H9 (cell line): Measurements from ENCODE around the gene CDO1. TPM values are rescaled to one million over a fixed set of nuclear protein-coding genes. Genes with fewer than 3 reads are reported as not detected.

Source experiments
- DNase-seq: peaks from one replicate; pipeline ENCODE4 v3.0.0-alpha.2; 2017
- H2AFZ ChIP-seq: one replicate; pipeline ENCODE4 v1.6.1; 2013; ENCODE audit warnings: mild to moderate bottlenecking, low read length, control low read depth, moderate library complexity
- H2AK5ac ChIP-seq: 2 replicates; pipeline ENCODE4 v1.6.1; 2013; ENCODE audit warnings: low read length, control low read depth, mixed read lengths; ENCODE audit not compliant: insufficient read length
- H2BK120ac ChIP-seq: one replicate; pipeline ENCODE4 v1.6.1; 2013; ENCODE audit warnings: low read depth, mild to moderate bottlenecking, low read length, control low read depth, inconsistent platforms; ENCODE audit not compliant: poor library complexity, severe bottlenecking
- H2BK12ac ChIP-seq: 2 replicates; pipeline ENCODE4 v1.6.1; 2013; ENCODE audit warnings: low read length, control low read depth, mixed read lengths, low read depth; ENCODE audit not compliant: insufficient read length
- H2BK15ac ChIP-seq: 2 replicates; pipeline ENCODE4 v1.6.1; 2013; ENCODE audit warnings: low read depth, low read length, control low read depth
- H2BK20ac ChIP-seq: one replicate; pipeline ENCODE4 v1.6.1; 2013; ENCODE audit warnings: low read depth, mild to moderate bottlenecking, low read length, control low read depth, inconsistent platforms; ENCODE audit not compliant: poor library complexity, severe bottlenecking
- H2BK5ac ChIP-seq: 2 replicates; pipeline ENCODE4 v1.6.1; 2013; ENCODE audit warnings: low read length, control low read depth, mixed read lengths; ENCODE audit not compliant: insufficient read length
- H3K14ac ChIP-seq: 2 replicates; pipeline ENCODE4 v1.6.1; 2013; ENCODE audit warnings: low read length, control low read depth; ENCODE audit not compliant: insufficient read depth
- H3K18ac ChIP-seq: 2 replicates; pipeline ENCODE4 v1.6.1; 2013; ENCODE audit warnings: low read depth, mild to moderate bottlenecking, mixed read lengths, low read length, control low read depth; ENCODE audit not compliant: insufficient read length
- H3K23ac ChIP-seq: 2 replicates; pipeline ENCODE4 v1.6.1; 2013; ENCODE audit warnings: low read length, control low read depth, mixed read lengths, low read depth; ENCODE audit not compliant: insufficient read length
- H3K23me2 ChIP-seq: 2 replicates; pipeline ENCODE4 v1.6.1; 2013; ENCODE audit warnings: low read depth, mild to moderate bottlenecking, mixed read lengths, low read length, control low read depth; ENCODE audit not compliant: insufficient read length, poor library complexity, severe bottlenecking
- H3K27ac ChIP-seq: 2 replicates; pipeline ENCODE4 v1.5.1; 2013; ENCODE audit warnings: low read length, control low read depth, mixed read lengths, low read depth; ENCODE audit not compliant: insufficient read length
- H3K27me3 ChIP-seq: 2 replicates; pipeline ENCODE4 v1.6.1; 2013; ENCODE audit warnings: low read length, control low read depth, inconsistent platforms; ENCODE audit not compliant: insufficient read depth
- H3K4ac ChIP-seq: 2 replicates; pipeline ENCODE4 v1.6.1; 2013; ENCODE audit warnings: low read depth, mild to moderate bottlenecking, control low read depth, inconsistent platforms, low read length, moderate library complexity
- H3K4me1 ChIP-seq: 2 replicates; pipeline ENCODE4 v1.6.1; 2013; ENCODE audit warnings: low read length, control low read depth, inconsistent platforms; ENCODE audit not compliant: insufficient read depth
- H3K4me2 ChIP-seq: 2 replicates; pipeline ENCODE4 v1.6.1; 2013; ENCODE audit warnings: low read length, control low read depth, mixed read lengths; ENCODE audit not compliant: insufficient read length, insufficient read depth
- H3K56ac ChIP-seq: 2 replicates; pipeline ENCODE4 v1.6.1; 2013; ENCODE audit warnings: low read depth, mild to moderate bottlenecking, mixed read lengths, low read length, control low read depth; ENCODE audit not compliant: insufficient read length
- H3K79me1 ChIP-seq: 2 replicates; pipeline ENCODE4 v1.6.1; 2013; ENCODE audit warnings: low read depth, mild to moderate bottlenecking, moderate library complexity, low read length, control low read depth, inconsistent platforms; ENCODE audit not compliant: insufficient read depth, poor library complexity, severe bottlenecking
- H3K79me2 ChIP-seq: 2 replicates; pipeline ENCODE4 v1.6.1; 2013; ENCODE audit warnings: low read length, control low read depth, inconsistent platforms; ENCODE audit not compliant: insufficient read depth
- H3K9ac ChIP-seq: 2 replicates; pipeline ENCODE4 v1.6.1; 2013; ENCODE audit warnings: low read length, control low read depth, mixed read lengths; ENCODE audit not compliant: insufficient read length; ENCODE audit errors: extremely low read depth
- H3K9me3 ChIP-seq: one replicate; pipeline ENCODE4 v1.6.1; 2013; ENCODE audit warnings: low read depth, low read length, inconsistent platforms; ENCODE audit not compliant: control insufficient read depth
- H3T11ph ChIP-seq: one replicate; pipeline ENCODE4 v1.6.1; 2013; ENCODE audit warnings: mild to moderate bottlenecking, low read length, control low read depth, inconsistent platforms
- H4K20me1 ChIP-seq: one replicate; pipeline ENCODE4 v1.6.1; 2013; ENCODE audit not compliant: control insufficient read depth, insufficient read length, insufficient read depth
- H4K5ac ChIP-seq: 2 replicates; pipeline ENCODE4 v1.6.1; 2013; ENCODE audit warnings: low read depth, mild to moderate bottlenecking, mixed read lengths, low read length, control low read depth; ENCODE audit not compliant: insufficient read length
- H4K8ac ChIP-seq: replicated peaks from 2 replicates; pipeline ENCODE4 v1.6.1; 2013; ENCODE audit warnings: low read length, control low read depth, mixed read lengths, low read depth; ENCODE audit not compliant: insufficient read length
- H4K91ac ChIP-seq: 2 replicates; pipeline ENCODE4 v1.6.1; 2013; ENCODE audit warnings: low read depth, mild to moderate bottlenecking, moderate library complexity, mixed read lengths, low read length, control low read depth; ENCODE audit not compliant: insufficient read length
- H3K27ac Mint-ChIP-seq, 3 experiments: 2 replicates in 2 of 3; 3 replicates in 1 of 3; pipeline ENCODE4 v1.8.0; 2020 to 2021; ENCODE audit warnings: mixed read lengths in 3 of 3, mild to moderate bottlenecking in 1 of 3, moderate library complexity in 1 of 3
- H3K27me3 Mint-ChIP-seq: 2 replicates; pipeline ENCODE4 v1.8.0; 2021; ENCODE audit warnings: low read depth, mild to moderate bottlenecking, moderate library complexity, mixed read lengths
- H3K36me3 Mint-ChIP-seq, 3 experiments: 2 replicates in 2 of 3; 3 replicates in 1 of 3; pipeline ENCODE4 v1.8.0; 2020 to 2021; ENCODE audit warnings: low read depth in 3 of 3, mixed read lengths in 3 of 3; ENCODE audit not compliant: insufficient read depth in 1 of 3
- H3K4me1 Mint-ChIP-seq, 2 experiments: 2 replicates each; pipeline ENCODE4 v1.8.0; 2020; ENCODE audit warnings: mixed read lengths in 2 of 2
- H3K4me3 Mint-ChIP-seq, 2 experiments: 2 replicates in 1 of 2; 3 replicates in 1 of 2; pipeline ENCODE4 v1.8.0; 2020 to 2021; ENCODE audit warnings: mild to moderate bottlenecking in 2 of 2, mixed read lengths in 2 of 2, moderate library complexity in 1 of 2
- H3K9me3 Mint-ChIP-seq, 2 experiments: 2 replicates in 1 of 2; 3 replicates in 1 of 2; pipeline ENCODE4 v1.8.0; 2020; ENCODE audit warnings: mild to moderate bottlenecking in 2 of 2, mixed read lengths in 2 of 2, moderate library complexity in 1 of 2
- CTCF ChIP-seq: fragments of 200-600 bp; sonication (generic); conservative IDR thresholded peaks from 3 replicates; pipeline ENCODE4 v1.8.0; 2021; ENCODE audit warnings: antibody characterized with exemption, mild to moderate bottlenecking
- WGBS: extraction: QIAGEN DNeasy Blood & Tissue Kit; methylation state at CpG from one replicate; pipeline ENCODE4 v1.1.7; 2013; ENCODE audit warnings: missing lambda C conversion rate, low lambda C conversion rate, mixed read lengths; ENCODE audit not compliant: insufficient read length; ENCODE audit errors: extremely low coverage; 5-methylcytosine and 5-hydroxymethylcytosine counted together
- total RNA-seq: library from RNA; stranded (reverse); gene quantifications from 2 replicates; pipeline ENCODE4 v1.2.1, GENCODE V29; 2021

The CDO1 gene
- total RNA-seq, 1 experiment from 2014 or later: 11.2 TPM

- Histone ChIP-seq H3K14ac (no peak overlapping the region), H3K27ac (no peak overlapping the region), H3K18ac (no peak overlapping the region), H4K5ac (no peak overlapping the region), H3K79me1 (no peaks in the 10 kb centered on the region), H4K20me1 (no peaks in the 10 kb centered on the region), H2BK120ac (no peak overlapping the region), H3K4me1 (no peaks in the 10 kb centered on the region; the same call in 1 of the 2 replicates), H3K79me2 (peaks cover 5% of the 10 kb centered on the region; the same call in 1 of the 2 replicates), H2AK5ac (no peak overlapping the region), H3K27me3 (no peaks in the 10 kb centered on the region), H3K23ac (no peak overlapping the region), H3K23me2 (no peaks in the 10 kb centered on the region), H3K4ac (no peak overlapping the region), H4K91ac (no peak overlapping the region), H2BK20ac (no peak overlapping the region), H2BK12ac (no peak overlapping the region), H3K56ac (no peak overlapping the region), H3K4me2 (no peak overlapping the region), H3K9ac (no peak overlapping the region), H2BK5ac (no peak overlapping the region), H2BK15ac (no peak overlapping the region), H4K8ac (no peak overlapping the region), H2AFZ (no peak overlapping the region), H3K9me3 (no peaks in the 10 kb centered on the region), H3T11ph (no peak overlapping the region)
- no peak for TF ChIP-seq CTCF
- H3K27me3 Mint-ChIP-seq: no peaks in the 10 kb centered on the region
- H3K27ac Mint-ChIP-seq: no peak overlapping the region
- no CpG with 5 or more reads among the region's 3 CpGs for WGBS
- peaks cover 10 to 12% of the 10 kb centered on the region in 2 experiments for H3K9me3 Mint-ChIP-seq
- H3K36me3 Mint-ChIP-seq: peaks cover 0 to 20% (median 3%) of the 10 kb centered on the region in 3 experiments; a peak in 6 of 7 replicates
- H3K4me1 Mint-ChIP-seq: peaks cover 27 to 30% of the 10 kb centered on the region in 2 experiments
- no peak for DNase-seq
- H3K4me3 Mint-ChIP-seq: no peak overlapping the region
Observed at GRCh38 chr5:115854139-115854538, 37.7 kb upstream of the CDO1 start.
